HepG2 (cell line): ENCODE data around the gene MED9. TPM values are rescaled to one million over a fixed set of nuclear protein-coding genes. Genes with fewer than 3 reads are reported as not detected.

Experiments used
- ATAC-seq: fragments of 200-7000 bp; cut with Tn5 transposase; 3 replicates; pipeline ENCODE4 v1.9.1; 2020; ENCODE audit warnings: mild to moderate bottlenecking, moderate library complexity
- BruUV-seq: library from RNA; stranded (reverse); fragments of 400-500 nt; replicated peaks from 2 replicates; lab custom pipeline; 2021; lab: Mats Ljungman, UMichigan
- CTCF ChIA-PET: fragments of 300-600 bp; formaldehyde crosslinking; extraction: SDS; loops from one replicate; lab custom pipeline; 2021; ENCODE audit warnings: low total read pairs, inconsistent platforms, low intra/inter-chr PET ratio; lab: Yijun Ruan, JAX
- POLR2A ChIA-PET: fragments of 350-600 bp; sonication (Branson Sonifier 250); formaldehyde crosslinking; loops from one replicate; lab custom pipeline; 2020; ENCODE audit warnings: antibody characterized with exemption, inconsistent platforms; lab: Yijun Ruan, JAX
- DNase-seq: peaks from one replicate; pipeline ENCODE4 v3.0.0-alpha.2; 2015; ENCODE audit warnings: low spot score
- FAIRE-seq: peaks from 3 replicates; lab custom pipeline; 2011; peaks lifted over from hg19 to GRCh38; lab: Jason Lieb, UNC
- H2AFZ ChIP-seq: one replicate; pipeline ENCODE4 v1.6.1; 2011; ENCODE audit warnings: low read length, inconsistent platforms
- H3K27ac ChIP-seq: fragments of 300-600 bp; 3 replicates; pipeline ENCODE4 v1.8.0; 2011; ENCODE audit warnings: mixed run types, mild to moderate bottlenecking, mixed read lengths, low read length, inconsistent platforms; ENCODE audit not compliant: insufficient read depth; ENCODE audit errors: extremely low read length
- H3K27me3 ChIP-seq, 2 experiments: fragments of 200-600 bp in 1 of 2; 2 replicates in 1 of 2; 3 replicates in 1 of 2; pipeline versions ENCODE4 v1.6.0 to v1.8.0; 2011; ENCODE audit warnings: low read length in 2 of 2, mild to moderate bottlenecking in 2 of 2, moderate library complexity in 2 of 2, inconsistent platforms in 1 of 2; ENCODE audit not compliant: insufficient read depth in 2 of 2, control insufficient read depth in 1 of 2
- H3K36me3 ChIP-seq, 2 experiments: fragments of 200-600 bp in 1 of 2; replicated peaks in 1 of 2; 2 replicates in 1 of 2; 3 replicates in 1 of 2; pipeline versions ENCODE4 v1.5.1 to v1.8.0; 2011; ENCODE audit warnings: low read length in 2 of 2, inconsistent platforms in 1 of 2; ENCODE audit not compliant: insufficient read depth in 2 of 2, control insufficient read depth in 1 of 2
- H3K4me1 ChIP-seq: 2 replicates; pipeline ENCODE4 v1.5.1; 2012; ENCODE audit warnings: low read length, inconsistent platforms; ENCODE audit not compliant: insufficient read depth
- H3K4me2 ChIP-seq: 2 replicates; pipeline ENCODE4 v1.6.0; 2011; ENCODE audit warnings: low read depth, low read length, inconsistent platforms
- H3K4me3 ChIP-seq, 3 experiments: fragments of 200-600 bp in 1 of 3; sonication (generic), shearing (Covaris generic) in 1 of 3; replicated peaks in 1 of 3; 2 replicates each; pipeline ENCODE4 v1.5.1; 2011 to 2016; ENCODE audit warnings: low read length in 3 of 3, inconsistent platforms in 2 of 3, low read depth in 2 of 3, mild to moderate bottlenecking in 2 of 3, control low read depth in 1 of 3, mixed read lengths in 1 of 3; ENCODE audit not compliant: insufficient read depth in 1 of 3
- H3K79me2 ChIP-seq: one replicate; pipeline ENCODE4 v1.6.1; 2011; ENCODE audit warnings: low read length, inconsistent platforms; ENCODE audit not compliant: insufficient read depth
- H3K9ac ChIP-seq: 2 replicates; pipeline ENCODE4 v1.6.0; 2011; ENCODE audit warnings: mild to moderate bottlenecking, low read depth, low read length, inconsistent platforms; ENCODE audit not compliant: insufficient read depth
- H3K9me3 ChIP-seq: 2 replicates; pipeline ENCODE4 v1.5.1; 2012; ENCODE audit warnings: mild to moderate bottlenecking, low read length
- H4K20me1 ChIP-seq: 2 replicates; pipeline ENCODE4 v1.6.0; 2011; ENCODE audit warnings: inconsistent platforms, mild to moderate bottlenecking, low read length, moderate library complexity; ENCODE audit not compliant: insufficient read depth
- FOXA1 ChIP-seq, 2 experiments: fragments of 450-650 bp in 1 of 2; sonication (generic) in 1 of 2; formaldehyde crosslinking in 1 of 2; IDR thresholded peaks; 2 replicates each; pipeline versions ENCODE4 v1.4.0 to v1.6.1; 2016 to 2020; ENCODE audit warnings: missing genetic modification reagents in 1 of 2
- FOXC1 ChIP-seq: sonication (generic); formaldehyde crosslinking; IDR thresholded peaks from 2 replicates; pipeline ENCODE4 v1.8.0; 2022; ENCODE audit warnings: mild to moderate bottlenecking, missing genetic modification reagents, borderline replicate concordance
- GATAD2A ChIP-seq: IDR thresholded peaks from 2 replicates; pipeline ENCODE4 v1.6.1; 2016
- KLF11 ChIP-seq: IDR thresholded peaks from 2 replicates; pipeline ENCODE4 v1.6.1; 2016; ENCODE audit warnings: missing compliant biosample characterization
- NONO ChIP-seq, 2 experiments: fragments of 450-650 bp in 1 of 2; sonication (generic) in 1 of 2; formaldehyde crosslinking in 1 of 2; IDR thresholded peaks in 1 of 2; conservative IDR thresholded peaks in 1 of 2; 2 replicates each; pipeline versions ENCODE4 v1.6.1 to v1.8.0; 2017 to 2022; ENCODE audit warnings: mild to moderate bottlenecking in 1 of 2, missing genetic modification reagents in 1 of 2, moderate library complexity in 1 of 2
- NRL ChIP-seq: sonication (generic); formaldehyde crosslinking; IDR thresholded peaks from 2 replicates; pipeline ENCODE4 v1.5.0; 2020; ENCODE audit warnings: missing genetic modification reagents, mild to moderate bottlenecking, moderate library complexity, borderline replicate concordance
- ZNF687 ChIP-seq: sonication (generic); formaldehyde crosslinking; IDR thresholded peaks from 2 replicates; pipeline ENCODE4 v1.5.1; 2020; ENCODE audit warnings: mild to moderate bottlenecking, missing genetic modification reagents, moderate library complexity
- ZSCAN9 ChIP-seq: IDR thresholded peaks from 2 replicates; pipeline ENCODE4 v1.6.1; 2016; ENCODE audit warnings: borderline replicate concordance
- WGBS: methylation state at CpG from one replicate; pipeline ENCODE4 v1.1.6; 2017; ENCODE audit warnings: low lambda C conversion rate; 5-methylcytosine and 5-hydroxymethylcytosine counted together
- in situ Hi-C: cut with HindIII; loops from 2 replicates; pipeline ENCODE4 v1.10.0; 2017; ENCODE audit warnings: low pct_unique_long_range_greater_than_20kb; ENCODE audit not compliant: extremely low pct_ligation_motif_present
- intact Hi-C: fragments of 100-400 bp; cut with micrococcal nuclease; formaldehyde crosslinking; loops from one replicate; pipeline ENCODE4 v1.10.0; 2022; ENCODE audit not compliant: unreplicated experiment
- polyA plus RNA-seq, 8 experiments: library from polyadenylated mRNA; depleted of rRNA in 3 of 8; stranded (reverse) in 7 of 8; unstranded in 1 of 8; fragments of >200 nt; fragmentation: Illumina TruSeq in 4 of 8; extraction: Trizol in 4 of 8; gene quantifications; 2 replicates each; pipeline versions ENCODE4 v1.2.1 to v1.2.3, GENCODE V29; 2011 to 2016; ENCODE audit warnings: low read depth in 4 of 8, missing spikeins in 1 of 8, mixed read lengths in 1 of 8; ENCODE audit not compliant: insufficient read depth in 1 of 8
- total RNA-seq, 5 experiments: library from RNA; depleted of rRNA; stranded (reverse); fragments of >200 nt; fragmentation: Illumina TruSeq; extraction: Trizol; gene quantifications; 2 replicates each; pipeline ENCODE4 v1.2.3, GENCODE V29; 2016; ENCODE audit warnings: low read depth in 1 of 5
- TF ChIP-seq, protein P1 (sequence below): sonication (generic); formaldehyde crosslinking; IDR thresholded peaks from 2 replicates; pipeline ENCODE4 v1.5.1; 2020; ENCODE audit warnings: missing genetic modification reagents, mild to moderate bottlenecking, borderline replicate concordance
- TF ChIP-seq, protein P2 (sequence below): sonication (generic); formaldehyde crosslinking; conservative IDR thresholded peaks from 2 replicates; pipeline ENCODE4 v1.8.0; 2022; ENCODE audit warnings: missing genetic modification reagents
- TF ChIP-seq, protein P3 (sequence below): sonication (generic); formaldehyde crosslinking; IDR thresholded peaks from 2 replicates; pipeline ENCODE4 v1.4.0; 2020; ENCODE audit warnings: missing genetic modification reagents, mild to moderate bottlenecking, borderline replicate concordance

MED9 gene
- total and polyA plus RNA-seq, 2 of the 13 experiments (the other 11 are each of a cell fraction or from before 2014, with no cell fraction given) = 11.9 to 15.1 TPM

- no peaks in the 10 kb centered on the region for H3K9me3 ChIP-seq
- ChIA-PET POLR2A (interaction anchor here (1.0 to 5.2 kb wide), 25 partner anchors 10 to 146 kb away, joined by 3 to 57 read pairs (median 5); partner anchors contain the start of genes PEMT and RASD1), CTCF (no interaction called here)
- intact Hi-C loops (loop anchor here (5.0 kb wide), 1 partner anchor 52 kb away; the partner anchor contains the start of gene RASD1), in situ Hi-C loops (loop anchor here (5.0 kb wide), 1 partner anchor 88 kb away; no protein-coding TSS in a partner anchor)
- H4K20me1 ChIP-seq = no peaks in the 10 kb centered on the region
- 0 out of 5 replicates have a peak, but pooled peaks cover 0 to 7% of the 10 kb centered on the region in 2 experiments for H3K27me3 ChIP-seq
- peak; percentile 55 for ATAC-seq
- peak overlapping the region; percentile 70 for H3K9ac ChIP-seq
- H3K4me2 ChIP-seq = peak overlapping the region; percentile 84
- H3K4me3 ChIP-seq = peak overlapping the region; percentile 46 to 64 (median 57)
- H3K27ac ChIP-seq = peak overlapping the region; percentile 61
- FAIRE-seq = no peak
- 1% methylated on average over 8 of the region's 8 CpGs for whole genome bisulfite sequencing
- no peaks in the 10 kb centered on the region for H3K36me3 ChIP-seq
- H3K4me1 ChIP-seq = peaks cover 79% of the 10 kb centered on the region
- DNase-seq = no peak
- TSS peak; percentile 88 for BruUV-seq
- no peak overlapping the region for H2AFZ ChIP-seq
- H3K79me2 ChIP-seq = no peaks in the 10 kb centered on the region
- TF ChIP-seq FOXA1 (IDR thresholded peaks at IDR 0.05) (no peak), FOXA1 (CRISPR knock-in tag; IDR thresholded peaks at IDR 0.05) (peak; percentile 6; the same call in 1 of the 2 replicates), FOXC1 (CRISPR knock-in tag) (peak; percentile 9; the same call in 1 of the 2 replicates), KLF11 (0 out of 2 replicates have a peak, but pooled peaks have one; percentile 33), NONO (IDR thresholded peaks at IDR 0.05) (no peak), NONO (CRISPR knock-in tag; conservative IDR thresholded peaks at IDR 0.05) (peak; percentile 39; the same call in 1 of the 2 replicates), GATAD2A (peak; percentile 8; the same call in 1 of the 2 replicates), ZSCAN9 (CRISPR knock-in tag) (peak; percentile 28; the same call in 1 of the 2 replicates), NRL (0 out of 2 replicates have a peak, but pooled peaks have one; percentile 27), ZNF687 (CRISPR knock-in tag) (peak; percentile 59; the same call in 1 of the 2 replicates)
- TF ChIP-seq, protein P1, sequence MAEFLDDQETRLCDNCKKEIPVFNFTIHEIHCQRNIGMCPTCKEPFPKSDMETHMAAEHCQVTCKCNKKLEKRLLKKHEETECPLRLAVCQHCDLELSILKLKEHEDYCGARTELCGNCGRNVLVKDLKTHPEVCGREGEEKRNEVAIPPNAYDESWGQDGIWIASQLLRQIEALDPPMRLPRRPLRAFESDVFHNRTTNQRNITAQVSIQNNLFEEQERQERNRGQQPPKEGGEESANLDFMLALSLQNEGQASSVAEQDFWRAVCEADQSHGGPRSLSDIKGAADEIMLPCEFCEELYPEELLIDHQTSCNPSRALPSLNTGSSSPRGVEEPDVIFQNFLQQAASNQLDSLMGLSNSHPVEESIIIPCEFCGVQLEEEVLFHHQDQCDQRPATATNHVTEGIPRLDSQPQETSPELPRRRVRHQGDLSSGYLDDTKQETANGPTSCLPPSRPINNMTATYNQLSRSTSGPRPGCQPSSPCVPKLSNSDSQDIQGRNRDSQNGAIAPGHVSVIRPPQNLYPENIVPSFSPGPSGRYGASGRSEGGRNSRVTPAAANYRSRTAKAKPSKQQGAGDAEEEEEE = peak; percentile 61; the same call in 1 of the 2 replicates
- TF ChIP-seq, protein P2, sequence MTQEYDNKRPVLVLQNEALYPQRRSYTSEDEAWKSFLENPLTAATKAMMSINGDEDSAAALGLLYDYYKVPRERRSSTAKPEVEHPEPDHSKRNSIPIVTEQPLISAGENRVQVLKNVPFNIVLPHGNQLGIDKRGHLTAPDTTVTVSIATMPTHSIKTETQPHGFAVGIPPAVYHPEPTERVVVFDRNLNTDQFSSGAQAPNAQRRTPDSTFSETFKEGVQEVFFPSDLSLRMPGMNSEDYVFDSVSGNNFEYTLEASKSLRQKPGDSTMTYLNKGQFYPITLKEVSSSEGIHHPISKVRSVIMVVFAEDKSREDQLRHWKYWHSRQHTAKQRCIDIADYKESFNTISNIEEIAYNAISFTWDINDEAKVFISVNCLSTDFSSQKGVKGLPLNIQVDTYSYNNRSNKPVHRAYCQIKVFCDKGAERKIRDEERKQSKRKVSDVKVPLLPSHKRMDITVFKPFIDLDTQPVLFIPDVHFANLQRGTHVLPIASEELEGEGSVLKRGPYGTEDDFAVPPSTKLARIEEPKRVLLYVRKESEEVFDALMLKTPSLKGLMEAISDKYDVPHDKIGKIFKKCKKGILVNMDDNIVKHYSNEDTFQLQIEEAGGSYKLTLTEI (CRISPR knock-in tag) = no peak
- TF ChIP-seq, protein P3, sequence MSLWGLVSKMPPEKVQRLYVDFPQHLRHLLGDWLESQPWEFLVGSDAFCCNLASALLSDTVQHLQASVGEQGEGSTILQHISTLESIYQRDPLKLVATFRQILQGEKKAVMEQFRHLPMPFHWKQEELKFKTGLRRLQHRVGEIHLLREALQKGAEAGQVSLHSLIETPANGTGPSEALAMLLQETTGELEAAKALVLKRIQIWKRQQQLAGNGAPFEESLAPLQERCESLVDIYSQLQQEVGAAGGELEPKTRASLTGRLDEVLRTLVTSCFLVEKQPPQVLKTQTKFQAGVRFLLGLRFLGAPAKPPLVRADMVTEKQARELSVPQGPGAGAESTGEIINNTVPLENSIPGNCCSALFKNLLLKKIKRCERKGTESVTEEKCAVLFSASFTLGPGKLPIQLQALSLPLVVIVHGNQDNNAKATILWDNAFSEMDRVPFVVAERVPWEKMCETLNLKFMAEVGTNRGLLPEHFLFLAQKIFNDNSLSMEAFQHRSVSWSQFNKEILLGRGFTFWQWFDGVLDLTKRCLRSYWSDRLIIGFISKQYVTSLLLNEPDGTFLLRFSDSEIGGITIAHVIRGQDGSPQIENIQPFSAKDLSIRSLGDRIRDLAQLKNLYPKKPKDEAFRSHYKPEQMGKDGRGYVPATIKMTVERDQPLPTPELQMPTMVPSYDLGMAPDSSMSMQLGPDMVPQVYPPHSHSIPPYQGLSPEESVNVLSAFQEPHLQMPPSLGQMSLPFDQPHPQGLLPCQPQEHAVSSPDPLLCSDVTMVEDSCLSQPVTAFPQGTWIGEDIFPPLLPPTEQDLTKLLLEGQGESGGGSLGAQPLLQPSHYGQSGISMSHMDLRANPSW (CRISPR knock-in tag) = no peak
These were observed 31.4 kb upstream of the MED9 start for GRCh38 chr17:17445296-17445924.
